K562 (cell line): ENCODE results near the gene CLIP4. TPM values are rescaled to one million over a fixed set of nuclear protein-coding genes. Genes with fewer than 3 reads are reported as not detected.
"Not testable (repeated sequence)": the region's sequence is repeated elsewhere in the genome, so short reads cannot be mapped to it uniquely, and the experiment has no call there.

ENCODE experiments used
- ATAC-seq: fragments of 200-7000 bp; cut with Tn5 transposase; 3 replicates; pipeline ENCODE4 v1.9.1; 2020; ENCODE audit warnings: moderate library complexity
- BruUV-seq: library from RNA; stranded (reverse); fragments of 400-500 nt; replicated peaks from 2 replicates; lab custom pipeline; 2021; lab: Mats Ljungman, UMichigan
- CTCF ChIA-PET: fragments of 300-600 bp; formaldehyde crosslinking; extraction: SDS; loops from one replicate; lab custom pipeline; 2021; ENCODE audit warnings: low intra/inter-chr PET ratio; lab: Yijun Ruan, JAX
- POLR2A ChIA-PET: fragments of 300-600, 350-650 bp; sonication (Branson Sonifier 250); formaldehyde crosslinking; extraction: SDS; loops from one replicate; lab custom pipeline; 2021; ENCODE audit warnings: antibody characterized with exemption, inconsistent platforms; lab: Yijun Ruan, JAX
- DNase-seq, 4 experiments: peaks; one replicate each; pipeline versions ENCODE4 v3.0.0 to v3.0.0-alpha.2; 2011 to 2018; ENCODE audit warnings: low spot score in 3 of 4, mixed read lengths in 3 of 4; ENCODE audit errors: extremely low read depth in 1 of 4
- FAIRE-seq: peaks from 2 replicates; lab custom pipeline; 2011; peaks lifted over from hg19 to GRCh38; lab: Jason Lieb, UNC
- H2AFZ ChIP-seq: 2 replicates; pipeline ENCODE4 v1.6.0; 2011; ENCODE audit warnings: low read depth, low read length, control low read depth, inconsistent platforms
- H3K27ac ChIP-seq: fragments of 200-600 bp; 3 replicates; pipeline ENCODE4 v1.8.0; 2011; ENCODE audit warnings: low read depth, mild to moderate bottlenecking, control low read depth, inconsistent platforms, low read length, moderate library complexity, mixed read lengths; ENCODE audit errors: extremely low read depth
- H3K27me3 ChIP-seq, 2 experiments: fragments of 300-600 bp in 1 of 2; 2 replicates in 1 of 2; 3 replicates in 1 of 2; pipeline versions ENCODE4 v1.6.0 to v1.8.0; 2011; ENCODE audit warnings: inconsistent platforms in 2 of 2, low read length in 2 of 2, mild to moderate bottlenecking in 1 of 2, mixed read lengths in 1 of 2, moderate library complexity in 1 of 2; ENCODE audit not compliant: control insufficient read depth in 2 of 2, insufficient read depth in 2 of 2
- H3K36me3 ChIP-seq: fragments of 300-600 bp; 3 replicates; pipeline ENCODE4 v1.8.0; 2011; ENCODE audit warnings: mild to moderate bottlenecking, low read length, inconsistent platforms; ENCODE audit not compliant: control insufficient read depth, insufficient read depth
- H3K4me1 ChIP-seq, 2 experiments: fragments of 200-600 bp in 1 of 2; replicated peaks in 1 of 2; 2 replicates in 1 of 2; 3 replicates in 1 of 2; pipeline versions ENCODE4 v1.5.1 to v1.8.0; 2011; ENCODE audit warnings: inconsistent platforms in 2 of 2, low read length in 2 of 2, mild to moderate bottlenecking in 1 of 2, mixed read lengths in 1 of 2, moderate library complexity in 1 of 2; ENCODE audit not compliant: control insufficient read depth in 2 of 2, insufficient read depth in 2 of 2
- H3K4me2 ChIP-seq: 2 replicates; pipeline ENCODE4 v1.6.1; 2011; ENCODE audit warnings: low read length, control low read depth, inconsistent platforms, mixed read lengths; ENCODE audit not compliant: insufficient read depth
- H3K4me3 ChIP-seq: fragments of 200-600 bp; sonication (generic), shearing (Covaris generic); 2 replicates; pipeline ENCODE4 v1.5.1; 2016; ENCODE audit warnings: control low read depth, inconsistent platforms
- H3K79me2 ChIP-seq: fragments of 200-600 bp; 3 replicates; pipeline ENCODE4 v1.8.0; 2011; ENCODE audit warnings: low read length, inconsistent platforms; ENCODE audit not compliant: control insufficient read depth, insufficient read depth
- H3K9ac ChIP-seq, 2 experiments: 2 replicates each; pipeline versions ENCODE4 v1.6.0 to v1.6.1; 2011; ENCODE audit warnings: low read depth in 2 of 2, low read length in 2 of 2, control low read depth in 1 of 2, inconsistent platforms in 1 of 2, mild to moderate bottlenecking in 1 of 2, mixed read lengths in 1 of 2; ENCODE audit not compliant: insufficient read depth in 1 of 2
- H3K9me1 ChIP-seq: one replicate; pipeline ENCODE4 v1.6.0; 2011; ENCODE audit warnings: inconsistent platforms, mild to moderate bottlenecking, low read length, moderate library complexity; ENCODE audit not compliant: control insufficient read depth, insufficient read depth
- H3K9me3 ChIP-seq: replicated peaks from 2 replicates; pipeline ENCODE4 v1.5.1; 2011; ENCODE audit warnings: low read depth, low read length, inconsistent platforms; ENCODE audit not compliant: control insufficient read depth, insufficient read depth
- H4K20me1 ChIP-seq: replicated peaks from 2 replicates; pipeline ENCODE4 v1.6.1; 2011; ENCODE audit warnings: low read length, inconsistent platforms, mixed read lengths; ENCODE audit not compliant: control insufficient read depth, insufficient read depth
- ARID1B ChIP-seq: fragments of 450-650 bp; IDR thresholded peaks from 2 replicates; pipeline ENCODE4 v1.6.1; 2016; ENCODE audit warnings: antibody characterized with exemption, mild to moderate bottlenecking, inconsistent platforms
- ATF3 ChIP-seq, 2 experiments: fragments of 450-650 bp in 1 of 2; sonication (generic) in 1 of 2; formaldehyde crosslinking in 1 of 2; IDR thresholded peaks in 1 of 2; conservative IDR thresholded peaks in 1 of 2; 2 replicates each; pipeline versions ENCODE4 v1.6.1 to v1.8.1; 2016 to 2023; ENCODE audit warnings: mild to moderate bottlenecking in 2 of 2, moderate library complexity in 2 of 2, inconsistent platforms in 1 of 2, missing genetic modification reagents in 1 of 2
- CEBPG ChIP-seq, 3 experiments: fragments of 200-800 bp in 1 of 3; sonication (Bioruptor generic) in 1 of 3; sonication (generic) in 1 of 3; formaldehyde crosslinking in 1 of 3; IDR thresholded peaks in 2 of 3; conservative IDR thresholded peaks in 1 of 3; 2 replicates each; pipeline versions ENCODE4 v1.6.1 to v1.8.0; 2016 to 2022; ENCODE audit warnings: missing compliant biosample characterization in 2 of 3, missing genetic modification characterization in 2 of 3, mild to moderate bottlenecking in 1 of 3, missing genetic modification reagents in 1 of 3
- DPF2 ChIP-seq: fragments of 450-650 bp; IDR thresholded peaks from 2 replicates; pipeline ENCODE4 v1.6.1; 2016
- ETV1 ChIP-seq: fragments of 450-650 bp; conservative IDR thresholded peaks from 2 replicates; pipeline ENCODE4 v1.6.1; 2016; ENCODE audit warnings: missing genetic modification characterization, control low read depth, low read depth, missing compliant biosample characterization
- FOSL1 ChIP-seq: fragments of 200-800 bp; sonication (Bioruptor generic); conservative IDR thresholded peaks from 2 replicates; pipeline ENCODE4 v1.6.1; 2016; ENCODE audit warnings: missing genetic modification characterization, missing compliant biosample characterization
- JUND ChIP-seq, 2 experiments: IDR thresholded peaks; 2 replicates in 1 of 2; 3 replicates in 1 of 2; pipeline ENCODE4 v1.6.1; 2011; ENCODE audit warnings: borderline replicate concordance in 2 of 2, low read depth in 2 of 2, low read length in 2 of 2, improper control_type of control experiment in 1 of 2, missing biosample characterization in 1 of 2, missing genetic modification characterization in 1 of 2, missing genetic modification reagents in 1 of 2
- SMARCA4 ChIP-seq: fragments of 450-650 bp; IDR thresholded peaks from 2 replicates; pipeline ENCODE4 v1.6.1; 2016
- WGBS: fragments of 100-300 bp; shearing (Covaris generic); methylation state at CpG from one replicate; pipeline ENCODE4 v1.1.6; 2016; ENCODE audit warnings: low coverage, mixed read lengths; ENCODE audit not compliant: insufficient coverage; ENCODE audit errors: missing lambda C conversion rate; 5-methylcytosine and 5-hydroxymethylcytosine counted together
- in situ Hi-C: fragments of 300-500 bp; cut with MboI; formaldehyde crosslinking; loops from 4 replicates; pipeline ENCODE4 v1.15.0; 2018; ENCODE audit warnings: inconsistent platforms, mixed read lengths
- intact Hi-C: fragments of 100-400 bp; cut with micrococcal nuclease; formaldehyde crosslinking; loops from 2 replicates; pipeline ENCODE4 v1.14.2; 2022
- polyA plus RNA-seq, 8 experiments: library from polyadenylated mRNA; depleted of rRNA in 4 of 8; stranded (reverse) in 5 of 8; unstranded in 3 of 8; fragments of >200 nt; fragmentation: Nextera tagmentation in 2 of 8; fragmentation: Illumina TruSeq in 1 of 8; extraction: Ambion mirVana in 2 of 8; extraction: Trizol in 1 of 8; gene quantifications; 2 replicates each; pipeline versions ENCODE4 v1.2.1 to v1.2.3, GENCODE V29; 2011 to 2014; ENCODE audit warnings: inconsistent platforms in 1 of 8, missing spikeins in 1 of 8
- total RNA-seq, 7 experiments: library from RNA; depleted of rRNA in 6 of 7; stranded (reverse); fragments of >200 nt in 6 of 7; fragmentation: Illumina TruSeq in 2 of 7; extraction: Trizol in 2 of 7; gene quantifications; 2 replicates each; pipeline versions ENCODE4 v1.2.1 to v1.2.3, GENCODE V29; 2011 to 2021; ENCODE audit warnings: low replicate concordance in 1 of 7

CLIP4 gene
- total and polyA plus RNA-seq, 9 of the 15 experiments (the other 6 are each of a cell fraction or from before 2014, with no cell fraction given) = 0.03 to 0.38 (median 0.13) TPM; not detected in 5

GRCh38 chr2:29090311-29090710, 24.9 kb upstream of the CLIP4 start:
- BruUV-seq; intact Hi-C loops; H3K27me3 ChIP-seq; H3K9me3 ChIP-seq; H3K27ac ChIP-seq; H2AFZ ChIP-seq; H3K4me2 ChIP-seq; in situ Hi-C loops; ATAC-seq; POLR2A ChIA-PET; FAIRE-seq; TF ChIP-seq CEBPG (CRISPR knock-in tag; IDR thresholded peaks at IDR 0.05); ATF3 (CRISPR knock-in tag; conservative IDR thresholded peaks at IDR 0.05): not testable (repeated sequence)
- WGBS = 0% methylated on average over 6 of the region's 7 CpGs
- TF ChIP-seq ARID1B = 0 out of 2 replicates have a peak, but pooled peaks have one; percentile 30
- 0 out of 2 replicates have a peak, but pooled peaks have one; percentile 24 for TF ChIP-seq DPF2
- 0 out of 2 replicates have a peak, but pooled peaks have one; percentile 43 for TF ChIP-seq ETV1 (tag)
- TF ChIP-seq CEBPG (tag; conservative IDR thresholded peaks at IDR 0.05 in 1 of 2, IDR thresholded peaks at IDR 0.05 in 1 of 2) = peak in 1 of 2 experiments; percentile 51; a peak in 1 of 4 replicates
- TF ChIP-seq FOSL1 (tag) = peak; percentile 82
- TF ChIP-seq SMARCA4 = 0 out of 2 replicates have a peak, but pooled peaks have one; percentile 21
- peak; percentile 82 for TF ChIP-seq ATF3 (IDR thresholded peaks at IDR 0.05)
- peak; percentile 67 for TF ChIP-seq JUND (IDR thresholded peaks at IDR 0.05; ENCODE audit: borderline replicate concordance, low read depth, low read length)
- peak; percentile 25; the same call in 1 of the 3 replicates for TF ChIP-seq JUND (tag; IDR thresholded peaks at IDR 0.05; ENCODE audit: borderline replicate concordance, low read depth, low read length)
- TF ChIP-seq, all 486 proteins: peak for 8; not testable (repeated sequence) for 478
- H3K79me2 ChIP-seq, DNase-seq, H4K20me1 ChIP-seq, H3K9me1 ChIP-seq, CTCF ChIA-PET, H3K9ac ChIP-seq, H3K4me3 ChIP-seq, H3K4me1 ChIP-seq, H3K36me3 ChIP-seq: not testable (repeated sequence)
